ENCODE measurements around the gene GJC3.
"Not testable (repeated sequence)": the region's sequence is repeated elsewhere in the genome, so short reads cannot be mapped to it uniquely, and the experiment has no call there.

The GJC3 gene

DNA sequence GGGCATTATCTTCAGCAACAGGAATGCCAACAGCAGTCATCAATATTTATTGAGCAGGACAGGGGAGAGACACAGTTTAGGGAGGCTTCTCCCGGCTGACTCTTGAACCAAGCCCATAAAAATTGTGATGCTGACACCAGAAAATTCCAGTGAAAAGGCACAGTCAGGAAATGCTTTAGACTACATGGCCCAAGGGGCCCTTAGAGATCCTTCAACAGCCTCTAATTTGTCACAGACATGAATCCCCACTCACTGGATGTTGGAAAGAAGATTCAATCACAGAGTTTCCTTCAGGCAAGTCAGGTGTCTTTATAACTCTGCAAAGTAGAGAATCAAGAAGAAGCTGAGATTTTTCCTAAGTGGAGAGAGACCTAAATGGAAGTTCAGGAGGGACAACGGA is 1.2 kb downstream of the GJC3 start:
- DNase-seq: no peak

DNA sequence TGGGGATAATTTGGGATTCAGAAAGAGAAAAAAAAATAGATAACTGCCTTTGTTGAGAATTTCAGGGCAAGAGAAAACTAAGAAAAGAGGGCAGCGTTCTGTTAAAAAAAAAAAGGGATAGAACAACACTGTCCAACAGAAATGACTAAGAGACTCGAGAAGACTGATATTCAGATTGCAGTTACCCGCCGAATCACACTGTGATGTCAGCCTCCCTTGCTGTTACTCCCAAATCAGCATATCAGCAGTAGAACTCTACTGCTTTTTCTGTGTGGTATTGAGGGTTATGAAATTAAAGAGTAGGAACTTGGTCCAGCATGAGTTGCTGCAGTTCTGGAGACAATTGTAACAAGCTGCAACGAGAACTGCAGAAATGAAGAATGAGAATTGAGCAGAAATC is 1.9 kb downstream of the GJC3 start:
- no peak for DNase-seq

DNA sequence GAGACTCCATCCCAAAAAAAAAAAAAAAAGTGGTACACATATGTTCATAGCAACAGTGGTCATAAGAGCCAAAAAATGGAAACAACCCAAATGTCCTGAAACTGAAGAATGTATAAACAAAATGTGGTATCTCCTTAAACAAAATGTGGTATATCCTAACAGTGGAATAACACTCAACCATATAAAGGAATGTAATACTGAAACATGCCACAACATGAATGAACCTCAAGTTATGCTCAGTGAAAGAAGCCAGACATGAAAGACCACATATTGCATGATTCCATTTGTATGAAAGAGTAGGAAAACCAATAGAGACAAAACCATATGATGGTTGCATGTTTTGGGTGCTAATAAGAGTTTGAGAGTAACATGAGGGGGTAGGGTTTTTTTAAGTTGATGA is 3.1 kb downstream of the GJC3 start:
- DNase-seq: no peak

DNA sequence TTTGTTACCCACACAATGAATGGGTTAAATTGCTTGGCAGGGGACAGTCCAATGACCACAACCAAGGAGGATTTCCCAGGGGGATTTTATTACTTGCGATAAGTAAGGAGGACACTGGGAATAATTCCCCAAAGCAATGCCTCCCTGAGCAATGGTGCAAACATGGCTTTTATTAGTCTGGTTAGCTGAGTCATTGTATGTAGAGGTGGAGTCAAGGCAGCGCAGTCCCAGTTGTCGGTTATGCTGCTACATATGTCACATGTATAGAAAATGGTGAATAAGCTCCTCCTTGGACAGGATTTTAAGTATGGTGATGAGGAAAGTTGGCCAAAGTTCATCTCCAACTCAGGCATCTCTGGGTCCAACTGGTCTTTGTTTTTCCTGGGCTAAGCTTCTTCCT is 6.2 kb downstream of the GJC3 start:
- no peak for DNase-seq

DNA sequence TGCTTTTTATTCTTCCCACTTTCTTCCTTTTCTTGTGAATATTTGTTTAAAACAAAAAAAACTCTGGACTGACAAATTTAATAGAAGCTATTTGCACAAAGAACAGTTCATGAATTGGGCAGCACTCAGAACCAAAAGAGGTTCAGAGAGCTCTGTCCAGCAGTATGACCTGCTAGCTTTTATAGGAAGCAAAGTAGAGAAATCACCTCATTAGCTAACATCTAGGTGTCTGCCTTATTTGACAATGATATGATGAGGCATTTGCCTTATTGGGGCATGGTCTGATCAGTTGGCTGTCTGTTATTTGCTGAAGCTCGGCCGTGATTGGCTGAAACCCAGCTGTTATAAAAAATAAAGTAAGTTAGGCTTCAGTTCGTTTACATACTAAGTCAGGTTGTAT is 9.3 kb downstream of the GJC3 start:
- no peak for DNase-seq

DNA sequence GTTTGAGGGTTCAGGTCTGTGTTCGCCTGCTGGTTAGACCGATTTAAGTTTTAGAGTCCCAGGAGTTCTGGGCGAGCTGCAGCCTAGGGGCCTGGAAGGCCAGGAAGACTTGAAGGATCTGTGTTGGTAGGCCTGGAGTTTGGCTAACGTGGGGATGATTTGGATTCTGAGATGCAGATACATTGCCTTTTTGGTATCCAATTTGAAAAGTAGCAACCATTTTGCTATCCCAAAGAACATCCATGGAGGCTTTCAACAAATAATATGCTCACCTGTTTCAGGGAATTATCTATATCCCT is 9.7 kb downstream of the GJC3 start:
- no peak for DNase-seq

DNA sequence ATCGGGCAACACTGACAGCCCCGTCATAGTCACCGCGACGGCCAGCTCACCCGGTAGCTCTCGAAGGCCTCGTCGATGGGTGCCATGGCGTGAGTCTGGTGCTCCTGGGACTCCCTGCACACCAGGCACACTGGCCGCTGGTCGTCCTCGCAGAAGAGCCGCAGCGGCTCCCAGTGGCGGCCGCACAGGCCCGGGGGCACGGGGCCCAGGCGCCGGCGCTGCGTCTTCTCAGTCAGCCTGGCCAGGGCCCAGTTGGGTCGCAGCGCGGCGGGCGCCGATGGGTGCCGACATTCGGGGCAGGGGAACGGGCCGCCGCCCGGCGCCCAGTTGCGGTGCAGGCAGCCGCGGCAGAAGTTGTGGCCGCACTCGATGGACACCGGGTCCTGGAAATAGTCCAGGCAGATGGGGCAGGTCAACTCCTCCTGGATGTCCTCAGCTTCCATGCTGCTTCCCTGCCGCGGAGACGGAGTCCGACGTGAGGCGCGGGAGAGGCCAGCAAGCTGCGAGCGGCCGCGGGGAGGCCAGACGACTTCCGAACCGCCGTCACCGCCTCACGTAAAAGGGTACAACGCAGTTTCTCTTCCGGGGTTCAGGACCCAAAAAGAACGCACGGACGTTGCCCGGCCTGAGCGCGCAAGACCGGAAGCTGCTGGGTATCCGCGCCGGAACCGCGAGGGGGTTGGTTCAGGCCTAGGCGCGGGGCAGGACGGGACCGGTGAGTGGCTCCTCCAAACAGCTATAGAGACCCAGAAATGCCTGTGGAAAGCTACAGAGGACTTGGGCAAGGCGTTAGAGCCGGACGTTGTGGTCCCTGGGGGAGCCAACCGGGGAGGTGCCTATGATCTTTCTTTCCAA is 10.2 kb downstream of the GJC3 start, which contains the start of gene TRIM4:
TRIM4 (minus strand) TSS at position 572 of the 855 bp plus-strand sequence; CDS start at position 443, 129 bp downstream.
- DNase-seq: peak; percentile 88

DNA sequence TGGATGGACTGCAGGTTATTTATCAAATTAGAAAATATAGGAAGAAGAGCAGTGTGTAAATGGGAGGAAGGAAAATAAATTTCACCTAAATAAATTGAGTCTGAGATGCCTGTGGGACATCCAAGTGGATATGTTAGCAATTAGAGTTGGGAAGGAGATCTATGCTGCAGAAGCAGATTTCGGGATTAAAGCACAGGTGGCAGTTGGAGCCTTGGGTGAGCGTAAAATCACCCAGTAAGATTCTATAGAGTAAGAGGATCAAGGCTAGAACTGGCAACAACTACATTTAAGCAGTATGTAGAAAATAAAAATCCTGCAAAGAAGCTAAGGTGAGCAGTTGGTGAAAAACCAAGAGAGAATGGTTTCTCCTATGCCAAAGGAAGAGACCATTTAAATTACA is 18.4 kb downstream of the GJC3 start:
- no peak for DNase-seq

DNA sequence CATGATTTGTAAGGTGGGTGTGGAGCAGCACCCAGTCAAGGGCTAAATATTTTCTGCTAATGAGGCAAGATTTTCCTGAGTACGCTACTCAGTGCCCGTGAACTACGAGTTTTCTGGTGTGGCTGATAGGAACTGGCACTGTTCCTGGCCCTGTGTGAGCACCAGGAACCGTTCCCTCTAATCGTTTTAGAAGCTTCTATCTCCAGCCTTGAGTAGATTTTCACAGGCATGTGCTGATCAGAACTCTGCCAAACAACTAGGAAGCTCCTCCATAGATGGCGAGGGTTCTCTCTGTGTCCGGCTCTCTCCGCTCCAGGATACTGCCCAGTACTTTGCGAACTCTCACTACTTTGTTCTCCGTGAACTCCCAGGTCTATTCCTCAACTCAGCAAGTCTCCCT is 27.8 kb downstream of the GJC3 start:
- DNase-seq: no peak

DNA sequence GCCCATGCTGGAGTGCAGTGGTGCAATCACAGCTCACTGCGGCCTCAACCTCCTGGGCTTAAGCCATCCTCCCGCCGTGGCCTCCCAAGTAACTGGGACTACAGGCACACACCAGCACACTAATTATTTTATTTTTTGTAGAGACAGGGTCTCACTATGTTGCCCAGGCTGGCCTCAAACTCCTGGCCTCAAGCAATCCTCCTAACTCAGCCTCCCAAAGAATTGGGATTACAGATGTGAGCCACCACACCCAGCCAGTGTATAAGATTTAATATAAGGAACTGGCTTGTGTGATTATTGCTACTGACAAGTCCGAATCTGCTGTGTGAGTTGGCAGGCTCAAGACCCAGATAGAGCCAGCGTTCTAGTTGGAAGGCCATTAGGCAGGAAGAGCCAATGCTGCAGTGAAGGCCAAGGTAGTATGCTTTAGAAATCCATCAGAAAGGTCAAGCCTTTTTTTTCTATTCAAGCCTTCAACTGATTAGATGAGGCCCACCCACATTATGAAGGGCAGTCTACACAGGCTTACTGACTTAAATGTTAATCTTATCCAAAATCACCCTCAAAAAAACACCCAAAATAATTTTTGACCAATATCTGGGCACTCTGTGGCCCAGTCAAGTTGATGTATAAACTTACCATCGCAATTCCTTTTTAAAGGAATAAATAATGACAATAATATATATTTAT is 29.4 kb downstream of the GJC3 start:
- DNase-seq: no peak

DNA sequence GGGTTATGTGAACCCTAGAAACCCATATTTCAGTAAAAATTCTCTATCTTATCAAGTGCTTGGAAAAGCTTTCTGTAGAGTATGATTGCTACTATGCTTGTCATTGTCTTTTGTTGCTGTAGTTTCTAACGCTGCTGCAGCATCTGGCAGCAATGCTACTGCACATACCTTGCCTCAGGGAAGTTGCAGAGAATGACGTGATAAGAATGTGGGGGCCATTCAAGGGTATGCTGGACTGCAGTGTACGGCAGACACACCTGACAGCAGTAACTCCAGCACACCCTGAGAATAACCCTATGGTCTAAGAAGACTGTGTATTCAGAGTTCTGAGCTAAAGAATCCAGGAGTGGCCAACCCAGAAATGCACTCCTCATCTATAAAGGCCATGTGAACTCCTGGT is 30.6 kb downstream of the GJC3 start:
- no peak for DNase-seq

DNA sequence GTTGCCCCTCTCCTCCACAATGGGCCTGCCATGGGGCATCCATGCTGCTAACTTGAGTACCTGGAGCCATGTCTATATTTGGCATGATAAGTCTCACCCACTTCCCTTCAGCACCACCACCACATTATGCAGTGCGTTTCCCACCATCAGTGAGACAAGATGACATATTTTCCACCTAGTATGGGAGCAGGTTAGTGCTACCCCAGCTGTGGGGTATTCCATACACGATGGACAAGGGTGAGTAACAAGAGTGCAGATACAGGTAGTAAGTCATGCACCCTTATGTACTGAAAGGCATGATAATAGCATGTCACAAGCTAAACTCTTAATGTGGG is 31.4 kb downstream of the GJC3 start:
- no peak for DNase-seq

DNA sequence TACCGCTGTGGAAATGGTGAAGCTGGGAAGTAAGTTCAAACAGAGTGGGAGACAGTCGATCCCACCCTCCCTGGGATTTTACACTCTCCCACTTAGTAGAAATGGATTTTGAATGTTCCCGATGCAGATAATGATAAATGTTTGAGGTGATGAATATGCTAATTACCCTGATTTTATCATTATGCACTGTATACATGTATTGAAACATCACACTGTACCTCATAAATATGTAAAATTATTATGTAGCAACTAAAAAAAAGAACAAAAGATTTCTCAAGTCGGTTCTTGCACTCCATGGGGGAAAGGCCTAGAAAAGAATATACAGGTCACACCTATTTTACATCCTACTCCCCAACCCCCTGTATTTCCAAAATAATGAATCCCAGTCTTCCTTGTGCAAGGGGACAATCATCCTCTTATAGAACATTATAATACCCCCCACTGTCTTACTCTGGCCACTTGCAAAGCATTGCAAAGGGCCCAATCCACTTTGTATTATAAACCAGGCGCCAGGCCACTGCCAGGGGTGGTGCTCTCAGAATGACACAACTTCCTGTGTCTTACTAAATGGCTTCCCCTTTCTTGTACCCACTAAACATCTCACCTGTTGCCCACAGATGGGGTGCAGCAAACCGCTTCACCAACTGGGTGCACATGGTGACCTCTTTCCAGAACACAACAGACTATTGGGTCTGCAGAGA is 31.9 kb downstream of the GJC3 start:
- DNase-seq: no peak

DNA sequence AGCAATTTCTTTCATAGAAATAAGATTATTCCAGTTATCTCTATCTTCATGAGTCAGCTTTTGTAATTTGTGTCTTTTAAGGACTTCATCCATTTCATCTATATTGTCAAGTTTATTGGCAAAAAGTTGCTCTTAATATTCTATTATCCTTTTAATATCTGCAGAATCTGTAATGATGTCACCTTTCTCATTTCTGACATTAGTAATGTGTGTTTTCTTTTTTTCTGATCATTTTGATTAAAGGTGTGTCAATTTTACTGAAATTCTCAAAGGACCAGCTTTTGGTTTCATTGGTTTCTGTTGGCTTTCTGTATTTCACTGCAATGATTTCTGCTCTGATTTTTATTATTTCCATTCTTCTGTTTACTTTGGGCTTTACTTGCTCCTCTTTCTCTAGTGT is 34.7 kb downstream of the GJC3 start:
- DNase-seq: no peak

DNA sequence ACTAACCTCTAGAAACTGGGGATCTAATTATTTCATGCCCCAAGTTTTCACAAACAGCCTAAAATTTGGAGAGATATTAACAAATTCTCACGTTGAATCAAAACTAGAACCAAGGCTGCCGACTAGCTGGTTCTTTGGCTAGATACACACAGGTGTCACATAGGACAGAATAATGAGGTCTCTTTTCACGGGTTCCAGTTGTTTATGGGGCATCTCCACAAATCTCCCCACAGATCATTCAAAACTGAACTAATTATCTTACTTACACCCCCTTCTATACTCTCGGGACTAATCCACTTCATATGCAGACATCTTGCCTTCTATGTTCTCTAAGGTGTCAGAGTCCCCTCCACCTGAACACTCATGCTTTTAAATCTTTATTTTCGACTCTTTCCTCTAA is 36.1 kb downstream of the GJC3 start:
- DNase-seq: no peak

DNA sequence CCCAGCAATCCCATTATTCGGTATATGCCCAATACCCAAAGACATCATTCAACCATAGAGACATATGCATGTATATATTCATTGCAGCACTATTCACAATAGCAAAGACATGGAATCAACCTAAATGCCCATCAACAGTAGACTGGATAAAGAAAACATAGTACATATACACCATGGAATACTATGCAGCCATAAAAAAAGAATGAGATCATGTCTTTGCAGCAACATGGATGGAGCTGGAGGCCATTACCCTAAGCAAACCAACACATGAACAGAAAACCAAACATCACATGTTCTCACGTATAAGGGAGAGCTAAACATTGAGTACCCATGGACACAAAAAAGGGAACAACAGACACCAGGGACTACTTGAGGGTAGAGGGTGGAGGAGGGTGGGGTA is 39.1 kb downstream of the GJC3 start:
- not testable (repeated sequence) for DNase-seq

DNA sequence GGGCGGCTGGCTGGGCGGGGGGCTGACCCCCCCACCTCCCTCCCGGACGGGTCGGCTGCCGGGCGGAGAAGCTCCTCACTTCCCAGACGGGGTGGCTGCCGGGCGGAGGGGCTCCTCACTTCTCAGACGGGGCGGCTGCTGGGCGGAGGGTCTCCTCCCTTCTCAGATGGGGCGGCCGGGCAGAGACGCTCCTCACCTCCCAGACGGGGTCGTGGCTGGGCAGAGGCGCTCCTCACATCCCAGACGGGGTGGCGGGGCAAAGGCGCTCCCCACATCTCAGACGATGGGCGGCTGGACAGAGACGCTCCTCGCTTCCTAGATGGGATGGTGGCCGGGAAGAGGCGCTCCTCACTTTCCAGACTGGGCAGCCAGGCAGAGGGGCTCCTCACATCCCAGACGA is 41.1 kb downstream of the GJC3 start:
- DNase-seq: not testable (repeated sequence)

DNA sequence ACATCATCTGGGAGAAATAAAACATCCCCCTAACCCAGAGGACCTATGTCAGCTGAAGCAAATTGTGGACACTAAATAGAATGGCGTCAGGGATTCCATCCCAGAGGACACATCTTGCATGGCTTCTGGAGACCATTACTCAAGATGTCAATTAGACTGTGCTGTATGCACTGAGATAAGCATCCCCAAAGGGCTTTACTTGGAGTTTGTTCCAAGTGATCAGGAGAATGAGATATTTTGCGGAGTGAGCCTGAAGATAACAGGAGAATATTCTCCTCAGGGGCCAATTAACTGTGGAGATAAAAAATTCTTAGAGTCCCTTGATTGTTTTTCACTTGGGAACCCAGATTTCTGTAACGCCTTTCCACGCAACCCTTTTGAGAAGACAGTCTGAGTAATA is 48.0 kb downstream of the GJC3 start:
- no peak for DNase-seq

DNA sequence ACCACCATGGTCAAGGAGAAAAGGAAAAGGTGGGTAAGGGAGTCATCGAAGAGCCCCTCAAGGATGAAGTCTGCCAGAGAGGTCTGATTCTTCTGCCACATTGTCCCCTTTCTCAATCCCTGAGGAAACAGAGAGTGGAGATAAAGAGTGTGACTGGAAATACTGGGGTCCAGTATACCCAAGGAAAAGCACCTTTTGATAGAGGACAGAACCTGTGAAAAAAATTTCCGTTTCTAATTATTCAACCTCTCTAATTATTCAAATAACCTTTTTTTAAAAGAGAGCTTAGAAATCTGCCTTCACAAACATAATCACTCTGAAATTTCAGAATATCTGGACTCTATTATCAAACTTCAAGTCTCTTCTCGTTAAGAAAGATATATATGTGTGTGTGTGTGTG is 52.5 kb downstream of the GJC3 start, which contains the start of gene OR2AE1:
OR2AE1 (minus strand) TSS at position 101 of the 400 bp plus-strand sequence; CDS start at position 101, 0 bp downstream.
- no peak for DNase-seq

DNA sequence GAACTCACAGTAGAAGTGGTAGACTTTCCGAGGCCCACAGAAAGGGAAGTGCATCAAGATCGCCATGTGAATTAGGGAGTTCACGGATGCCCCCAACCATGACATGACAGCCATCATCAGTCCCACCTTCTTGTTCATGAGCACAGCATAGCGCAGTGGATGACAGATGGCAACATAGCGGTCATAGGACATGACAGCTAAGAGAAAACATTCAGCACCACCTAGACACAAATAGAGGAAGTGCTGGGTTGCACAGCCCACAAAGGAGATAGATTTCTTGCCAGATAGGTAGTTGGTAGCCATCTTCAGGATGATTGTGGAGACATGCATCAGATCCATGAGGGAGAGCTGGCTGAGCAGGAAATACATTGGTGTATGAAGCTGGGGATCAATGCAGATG is 52.9 kb downstream of the GJC3 start:
- no peak for DNase-seq

Data from activated gamma-delta T cell treated with Interleukin-2 at 50 U/mL for 16 hours (primary cell).